WTC11 (cell line): ENCODE results near the gene SLC4A11. TPM values are rescaled to one million over a fixed set of nuclear protein-coding genes. Genes with fewer than 3 reads are reported as not detected.
A peak's percentile ranks its signal among the peaks of the same experiment; 100 is the strongest.

Experiments
- AR ChIP-seq: fragments of 250-450 bp; sonication (Bioruptor Pico); IDR thresholded peaks from 2 replicates; pipeline ENCODE4 v1.9.0; 2021; ENCODE audit warnings: mild to moderate bottlenecking
- ATF1 ChIP-seq: sonication (generic); formaldehyde crosslinking; IDR thresholded peaks from 2 replicates; pipeline ENCODE4 v1.8.1; 2023; ENCODE audit warnings: mild to moderate bottlenecking, moderate library complexity, missing genetic modification reagents
- ATF3 ChIP-seq: sonication (generic); formaldehyde crosslinking; conservative IDR thresholded peaks from 2 replicates; pipeline ENCODE4 v1.8.1; 2022; ENCODE audit warnings: mild to moderate bottlenecking, missing genetic modification reagents
- CDX4 ChIP-seq: fragments of 250-450 bp; sonication (Bioruptor Pico); IDR thresholded peaks from 2 replicates; pipeline ENCODE4 v1.9.0; 2021; ENCODE audit warnings: moderate library complexity, mild to moderate bottlenecking, inconsistent platforms, borderline replicate concordance
- CREB1 ChIP-seq: sonication (generic); formaldehyde crosslinking; IDR thresholded peaks from 2 replicates; pipeline ENCODE4 v1.8.0; 2023; ENCODE audit warnings: mild to moderate bottlenecking, missing genetic modification reagents
- CREM ChIP-seq: sonication (generic); formaldehyde crosslinking; IDR thresholded peaks from 2 replicates; pipeline ENCODE4 v1.8.1; 2022; ENCODE audit warnings: mild to moderate bottlenecking, missing genetic modification reagents, moderate library complexity
- E2F4 ChIP-seq: sonication (generic); formaldehyde crosslinking; IDR thresholded peaks from 2 replicates; pipeline ENCODE4 v1.8.1; 2022; ENCODE audit warnings: low read depth, mild to moderate bottlenecking, moderate library complexity, missing genetic modification reagents, borderline replicate concordance
- E2F5 ChIP-seq: sonication (generic); formaldehyde crosslinking; IDR thresholded peaks from 2 replicates; pipeline ENCODE4 v1.8.1; 2022; ENCODE audit warnings: mild to moderate bottlenecking, moderate library complexity, missing genetic modification reagents
- FOXP1 ChIP-seq: sonication (generic); formaldehyde crosslinking; IDR thresholded peaks from 2 replicates; pipeline ENCODE4 v1.8.0; 2022; ENCODE audit warnings: missing genetic modification reagents, mild to moderate bottlenecking, moderate library complexity, borderline replicate concordance
- HMGXB4 ChIP-seq: sonication (generic); formaldehyde crosslinking; IDR thresholded peaks from 2 replicates; pipeline ENCODE4 v1.8.1; 2023; ENCODE audit warnings: mild to moderate bottlenecking, moderate library complexity, missing genetic modification reagents
- IRF2 ChIP-seq: sonication (generic); formaldehyde crosslinking; IDR thresholded peaks from 2 replicates; pipeline ENCODE4 v1.8.0; 2022; ENCODE audit warnings: low read depth, missing genetic modification reagents, borderline replicate concordance
- JUN ChIP-seq: sonication (generic); formaldehyde crosslinking; IDR thresholded peaks from 2 replicates; pipeline ENCODE4 v1.8.0; 2023; ENCODE audit warnings: mild to moderate bottlenecking, missing genetic modification reagents
- MLX ChIP-seq: sonication (generic); formaldehyde crosslinking; IDR thresholded peaks from 2 replicates; pipeline ENCODE4 v1.8.1; 2023; ENCODE audit warnings: mild to moderate bottlenecking, missing genetic modification reagents, moderate library complexity
- MXD4 ChIP-seq: fragments of 250-450 bp; sonication (Bioruptor Pico); IDR thresholded peaks from 2 replicates; pipeline ENCODE4 v1.8.0; 2021; ENCODE audit warnings: mild to moderate bottlenecking, moderate library complexity, borderline replicate concordance
- MYBL2 ChIP-seq: sonication (generic); formaldehyde crosslinking; IDR thresholded peaks from 2 replicates; pipeline ENCODE4 v1.8.1; 2023; ENCODE audit warnings: mild to moderate bottlenecking, moderate library complexity, missing genetic modification reagents
- NR1H2 ChIP-seq: sonication (generic); formaldehyde crosslinking; IDR thresholded peaks from 2 replicates; pipeline ENCODE4 v1.9.0; 2021; ENCODE audit warnings: mild to moderate bottlenecking, moderate library complexity, missing genetic modification reagents
- PRDM15 ChIP-seq: sonication (generic); formaldehyde crosslinking; IDR thresholded peaks from 2 replicates; pipeline ENCODE4 v1.8.0; 2022; ENCODE audit warnings: missing genetic modification reagents
- SMAD3 ChIP-seq: sonication (generic); formaldehyde crosslinking; IDR thresholded peaks from 2 replicates; pipeline ENCODE4 v1.8.0; 2022; ENCODE audit warnings: missing genetic modification reagents, mild to moderate bottlenecking, borderline replicate concordance
- SP1 ChIP-seq: sonication (generic); formaldehyde crosslinking; conservative IDR thresholded peaks from 2 replicates; pipeline ENCODE4 v1.8.1; 2022; ENCODE audit warnings: missing genetic modification reagents
- TEAD4 ChIP-seq: sonication (generic); formaldehyde crosslinking; IDR thresholded peaks from 2 replicates; pipeline ENCODE4 v1.8.0; 2022; ENCODE audit warnings: mild to moderate bottlenecking, missing genetic modification reagents
- ZBTB21 ChIP-seq: sonication (generic); formaldehyde crosslinking; IDR thresholded peaks from 2 replicates; pipeline ENCODE4 v1.8.1; 2023; ENCODE audit warnings: mild to moderate bottlenecking, missing genetic modification reagents, borderline replicate concordance
- ZNF121 ChIP-seq: sonication (generic); formaldehyde crosslinking; IDR thresholded peaks from 2 replicates; pipeline ENCODE4 v1.8.0; 2023; ENCODE audit warnings: missing genetic modification reagents
- ZNF232 ChIP-seq: sonication (generic); formaldehyde crosslinking; IDR thresholded peaks from 2 replicates; pipeline ENCODE4 v1.8.0; 2022; ENCODE audit warnings: mild to moderate bottlenecking, missing genetic modification reagents
- ZNF263 ChIP-seq: sonication (generic); formaldehyde crosslinking; IDR thresholded peaks from 2 replicates; pipeline ENCODE4 v1.8.1; 2022; ENCODE audit warnings: low read depth, mild to moderate bottlenecking, moderate library complexity, missing genetic modification reagents
- ZNF416 ChIP-seq: fragments of 250-450 bp; sonication (Bioruptor Pico); IDR thresholded peaks from 2 replicates; pipeline ENCODE4 v1.9.0; 2021; ENCODE audit warnings: mild to moderate bottlenecking, inconsistent platforms
- ZNF671 ChIP-seq: fragments of 250-450 bp; sonication (Bioruptor Pico); IDR thresholded peaks from 2 replicates; pipeline ENCODE4 v1.8.0; 2021; ENCODE audit warnings: mild to moderate bottlenecking
- total RNA-seq: library from RNA; stranded (reverse); gene quantifications from 3 replicates; pipeline ENCODE4 v1.2.3, GENCODE V29; 2021
- TF ChIP-seq, protein P1 (sequence below): sonication (generic); formaldehyde crosslinking; IDR thresholded peaks from 2 replicates; pipeline ENCODE4 v1.8.0; 2022; ENCODE audit warnings: mild to moderate bottlenecking, missing genetic modification reagents

The SLC4A11 gene
- total RNA-seq, 1 experiment from 2014 or later: 39.5 TPM

- TF ChIP-seq PRDM15 (CRISPR knock-in tag) (no peak), MLX (0 out of 2 replicates have a peak, but pooled peaks have one; percentile 76), JUN (CRISPR knock-in tag) (no peak), ATF3 (CRISPR knock-in tag) (no peak), CREB1 (CRISPR knock-in tag) (no peak), AR (CRISPR knock-in tag) (no peak), NR1H2 (CRISPR knock-in tag) (no peak), ZNF232 (CRISPR knock-in tag) (no peak), SP1 (CRISPR knock-in tag) (no peak), MYBL2 (CRISPR knock-in tag) (0 out of 2 replicates have a peak, but pooled peaks have one; percentile 31), MXD4 (CRISPR knock-in tag) (no peak), FOXP1 (CRISPR knock-in tag) (no peak), TEAD4 (no peak), SMAD3 (CRISPR knock-in tag) (no peak), CREM (CRISPR knock-in tag) (no peak), ZNF671 (CRISPR knock-in tag) (no peak), ZNF263 (no peak), ZBTB21 (CRISPR knock-in tag) (no peak), IRF2 (CRISPR knock-in tag) (no peak), E2F4 (CRISPR knock-in tag) (no peak), ATF1 (CRISPR knock-in tag) (no peak), E2F5 (CRISPR knock-in tag) (peak; percentile 28; the same call in 1 of the 2 replicates), CDX4 (CRISPR knock-in tag) (no peak), HMGXB4 (CRISPR knock-in tag) (peak; percentile 80), ZNF416 (CRISPR knock-in tag) (no peak), ZNF121 (CRISPR knock-in tag) (no peak)
- TF ChIP-seq, protein P1, sequence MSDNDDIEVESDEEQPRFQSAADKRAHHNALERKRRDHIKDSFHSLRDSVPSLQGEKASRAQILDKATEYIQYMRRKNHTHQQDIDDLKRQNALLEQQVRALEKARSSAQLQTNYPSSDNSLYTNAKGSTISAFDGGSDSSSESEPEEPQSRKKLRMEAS (CRISPR knock-in tag): no peak
Measured at GRCh38 chr20:3218307-3218988, 20.5 kb downstream of the SLC4A11 start (continued).
